Keratinocyte (primary cell): Measurements from ENCODE around the gene HERC2. TPM values are rescaled to one million over a fixed set of nuclear protein-coding genes. Genes with fewer than 3 reads are reported as not detected.

ENCODE experiments used
- DNase-seq: peaks from one replicate; pipeline ENCODE4 v3.0.0-alpha.2; 2011; ENCODE audit warnings: low read depth, missing footprints, low spot score
- FAIRE-seq: peaks from 2 replicates; lab custom pipeline; 2011; peaks lifted over from hg19 to GRCh38; lab: Jason Lieb, UNC
- H2AFZ ChIP-seq: 2 replicates; pipeline ENCODE4 v1.6.0; 2012; ENCODE audit warnings: low read length, control low read depth, inconsistent platforms; ENCODE audit not compliant: control insufficient read depth
- H3K27ac ChIP-seq: 2 replicates; pipeline ENCODE4 v1.5.1; 2011; ENCODE audit warnings: low read length; ENCODE audit not compliant: control insufficient read depth, insufficient read depth
- H3K27me3 ChIP-seq: 3 replicates; pipeline ENCODE4 v1.6.0; 2011; ENCODE audit warnings: low read length; ENCODE audit not compliant: control insufficient read depth, insufficient read depth; ENCODE audit errors: extremely low read depth
- H3K36me3 ChIP-seq, 2 experiments: 2 replicates in 1 of 2; 3 replicates in 1 of 2; pipeline ENCODE4 v1.5.1; 2011; ENCODE audit warnings: low read length in 2 of 2, mild to moderate bottlenecking in 1 of 2; ENCODE audit not compliant: control insufficient read depth in 2 of 2, insufficient read depth in 2 of 2; ENCODE audit errors: extremely low read depth in 1 of 2
- H3K4me1 ChIP-seq: 3 replicates; pipeline ENCODE4 v1.5.1; 2011; ENCODE audit warnings: low read length; ENCODE audit not compliant: control insufficient read depth, insufficient read depth; ENCODE audit errors: extremely low read depth
- H3K4me2 ChIP-seq: 3 replicates; pipeline ENCODE4 v1.6.0; 2011; ENCODE audit warnings: low read depth, low read length; ENCODE audit not compliant: control insufficient read depth, insufficient read depth; ENCODE audit errors: extremely low read depth
- H3K4me3 ChIP-seq, 3 experiments: fragments of 200-600 bp in 1 of 3; sonication (generic) in 1 of 3; 2 replicates in 2 of 3; 3 replicates in 1 of 3; pipeline ENCODE4 v1.5.1; 2011 to 2016; ENCODE audit warnings: low read length in 3 of 3, mild to moderate bottlenecking in 3 of 3, control low read depth in 2 of 3, inconsistent platforms in 1 of 3, low read depth in 1 of 3, mixed read lengths in 1 of 3, mixed run types in 1 of 3, moderate library complexity in 1 of 3; ENCODE audit not compliant: control insufficient read depth in 2 of 3, insufficient read depth in 2 of 3; ENCODE audit errors: extremely low read depth in 1 of 3
- H3K79me2 ChIP-seq: 2 replicates; pipeline ENCODE4 v1.6.0; 2012; ENCODE audit warnings: low read length; ENCODE audit not compliant: control insufficient read depth, insufficient read depth
- H3K9ac ChIP-seq: 3 replicates; pipeline ENCODE4 v1.6.0; 2011; ENCODE audit warnings: low read length; ENCODE audit not compliant: control insufficient read depth, insufficient read depth; ENCODE audit errors: extremely low read depth
- H3K9me1 ChIP-seq: 3 replicates; pipeline ENCODE4 v1.6.0; 2011; ENCODE audit warnings: low read length; ENCODE audit not compliant: control insufficient read depth, insufficient read depth; ENCODE audit errors: extremely low read depth
- H3K9me3 ChIP-seq: 2 replicates; pipeline ENCODE4 v1.5.1; 2012; ENCODE audit warnings: low read depth, low read length; ENCODE audit not compliant: control insufficient read depth
- H4K20me1 ChIP-seq: 3 replicates; pipeline ENCODE4 v1.6.0; 2011; ENCODE audit warnings: low read length; ENCODE audit not compliant: control insufficient read depth, insufficient read depth; ENCODE audit errors: extremely low read depth
- EZH2 ChIP-seq: IDR thresholded peaks from one replicate; pipeline ENCODE4 v1.6.1; 2012; ENCODE audit warnings: inconsistent platforms, mild to moderate bottlenecking, low read length, moderate library complexity
- dilution Hi-C: fragments of 300-500 bp; cut with MboI; formaldehyde crosslinking; loops from one replicate; pipeline ENCODE4 v1.7.0; 2020; ENCODE audit warnings: low sequenced_read_pairs; ENCODE audit not compliant: extremely low pct_ligation_motif_present
- polyA plus RNA-seq, 5 experiments: library from polyadenylated mRNA; depleted of rRNA in 3 of 5; stranded (reverse) in 3 of 5; stranded (forward) in 1 of 5; unstranded in 1 of 5; fragments of >200 nt; gene quantifications; 1 replicate in 1 of 5; 2 replicates in 3 of 5; 3 replicates in 1 of 5; pipeline versions ENCODE4 v1.2.1 to v1.2.3, GENCODE V29; 2011 to 2012; ENCODE audit warnings: missing spikeins in 2 of 5, low read depth in 1 of 5, low replicate concordance in 1 of 5
- TF ChIP-seq, protein P1 (sequence below), 3 experiments: IDR thresholded peaks in 1 of 3; conservative IDR thresholded peaks in 1 of 3; optimal IDR thresholded peaks in 1 of 3; 2 replicates in 2 of 3; 3 replicates in 1 of 3; pipeline versions ENCODE3 to v1.5.1; 2011; ENCODE audit warnings: low read length in 3 of 3, mild to moderate bottlenecking in 3 of 3, moderate library complexity in 2 of 3, control low read depth in 1 of 3, inconsistent platforms in 1 of 3; ENCODE audit not compliant: insufficient read depth in 2 of 3; ENCODE audit errors: extremely low read depth in 1 of 3

HERC2 gene
- polyA plus RNA-seq, 1 donor (not counting 4 experiments of a cell fraction or from before 2014, with no cell fraction given), result 12.4 TPM

DNA sequence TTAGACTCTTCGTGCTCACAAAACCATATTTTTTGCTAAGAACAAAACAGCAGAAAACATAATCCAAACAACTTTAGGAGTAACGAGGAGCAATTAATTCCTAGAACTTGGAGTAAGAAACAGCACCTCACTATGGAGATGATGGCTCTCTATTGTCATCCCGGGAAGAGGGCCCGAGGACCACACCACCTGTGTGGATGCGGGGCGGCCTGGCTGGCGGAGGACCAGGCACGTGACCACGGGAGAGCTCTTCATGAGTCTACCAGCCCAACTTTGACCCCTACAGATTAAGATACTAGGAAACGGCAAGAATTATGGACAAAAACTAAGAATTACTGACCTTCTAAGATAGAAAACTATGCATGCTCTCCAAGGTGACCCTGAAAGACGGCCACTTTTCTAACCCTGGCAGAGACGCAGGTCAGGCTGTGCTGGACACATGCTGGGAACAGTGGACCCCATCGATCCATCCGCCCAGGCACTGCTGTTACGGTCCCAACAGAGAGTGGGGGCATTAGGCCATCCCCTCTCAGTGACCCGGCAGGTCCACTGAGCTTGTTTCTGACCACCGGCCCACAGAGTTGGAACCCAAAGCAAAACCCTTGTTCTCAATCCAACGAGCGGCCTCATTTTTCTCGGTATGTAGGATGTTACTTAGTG, 209.7 kb downstream of the HERC2 start:
- no peaks in the 10 kb centered on the region for H3K4me1 ChIP-seq
- peaks cover 4% of the 10 kb centered on the region for H3K27me3 ChIP-seq
- H3K27ac ChIP-seq, result no peak overlapping the region
- no peak overlapping the region for H3K9ac ChIP-seq
- no peaks in the 10 kb centered on the region for H4K20me1 ChIP-seq
- no peak for TF ChIP-seq EZH2
- TF ChIP-seq, protein P1, sequence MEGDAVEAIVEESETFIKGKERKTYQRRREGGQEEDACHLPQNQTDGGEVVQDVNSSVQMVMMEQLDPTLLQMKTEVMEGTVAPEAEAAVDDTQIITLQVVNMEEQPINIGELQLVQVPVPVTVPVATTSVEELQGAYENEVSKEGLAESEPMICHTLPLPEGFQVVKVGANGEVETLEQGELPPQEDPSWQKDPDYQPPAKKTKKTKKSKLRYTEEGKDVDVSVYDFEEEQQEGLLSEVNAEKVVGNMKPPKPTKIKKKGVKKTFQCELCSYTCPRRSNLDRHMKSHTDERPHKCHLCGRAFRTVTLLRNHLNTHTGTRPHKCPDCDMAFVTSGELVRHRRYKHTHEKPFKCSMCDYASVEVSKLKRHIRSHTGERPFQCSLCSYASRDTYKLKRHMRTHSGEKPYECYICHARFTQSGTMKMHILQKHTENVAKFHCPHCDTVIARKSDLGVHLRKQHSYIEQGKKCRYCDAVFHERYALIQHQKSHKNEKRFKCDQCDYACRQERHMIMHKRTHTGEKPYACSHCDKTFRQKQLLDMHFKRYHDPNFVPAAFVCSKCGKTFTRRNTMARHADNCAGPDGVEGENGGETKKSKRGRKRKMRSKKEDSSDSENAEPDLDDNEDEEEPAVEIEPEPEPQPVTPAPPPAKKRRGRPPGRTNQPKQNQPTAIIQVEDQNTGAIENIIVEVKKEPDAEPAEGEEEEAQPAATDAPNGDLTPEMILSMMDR (optimal IDR thresholded peaks at IDR 0.05 in 1 of 3, IDR thresholded peaks at IDR 0.05 in 1 of 3, conservative IDR thresholded peaks at IDR 0.05 in 1 of 3; ENCODE audit: extremely low read depth in 1 of 3, insufficient read depth in 2 of 3, low read length in 3 of 3), result no peak
- no peak overlapping the region for H2AFZ ChIP-seq
- FAIRE-seq, result no peak
- DNase-seq, result no peak
- dilution Hi-C loops, result no loop called here
- H3K9me1 ChIP-seq, result no peaks in the 10 kb centered on the region
- H3K4me2 ChIP-seq, result no peak overlapping the region
- no peaks in the 10 kb centered on the region for H3K79me2 ChIP-seq
- no peaks in the 10 kb centered on the region for H3K9me3 ChIP-seq
- H3K36me3 ChIP-seq, result peaks cover 12 to 24% of the 10 kb centered on the region in 2 experiments
- no peak overlapping the region for H3K4me3 ChIP-seq

DNA sequence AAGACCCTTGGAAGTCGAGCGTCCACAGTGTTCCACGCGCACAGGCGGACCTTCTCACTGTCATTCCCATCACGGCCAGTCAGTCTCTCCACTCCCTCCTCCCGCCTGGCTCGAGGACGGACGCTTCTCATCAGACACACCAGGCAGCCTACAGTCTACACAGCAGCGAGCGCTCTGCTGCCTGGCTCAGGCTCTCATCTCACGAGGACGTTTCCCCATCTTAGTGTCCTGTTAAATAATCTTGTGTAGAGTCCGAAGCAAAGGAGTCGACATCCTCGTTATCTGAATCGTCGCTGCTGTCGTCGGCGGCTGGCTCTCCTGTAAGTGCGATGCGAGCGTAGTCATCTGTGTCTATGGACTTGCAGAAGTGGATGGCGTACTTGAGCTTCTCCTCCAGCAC, 210.4 kb downstream of the HERC2 start:
- Histone ChIP-seq H3K27ac (no peak overlapping the region), H3K4me2 (no peak overlapping the region), H3K9ac (no peak overlapping the region), H3K79me2 (no peaks in the 10 kb centered on the region), H2AFZ (no peak overlapping the region), H3K9me1 (no peaks in the 10 kb centered on the region), H4K20me1 (no peaks in the 10 kb centered on the region), H3K4me1 (no peaks in the 10 kb centered on the region), H3K36me3 (peaks cover 12 to 18% of the 10 kb centered on the region in 2 experiments), H3K4me3 (no peak overlapping the region), H3K27me3 (peaks cover 11% of the 10 kb centered on the region), H3K9me3 (no peaks in the 10 kb centered on the region)
- dilution Hi-C loops, result no loop called here
- TF ChIP-seq, protein P1 (optimal IDR thresholded peaks at IDR 0.05 in 1 of 3, IDR thresholded peaks at IDR 0.05 in 1 of 3, conservative IDR thresholded peaks at IDR 0.05 in 1 of 3; ENCODE audit: extremely low read depth in 1 of 3, insufficient read depth in 2 of 3, low read length in 3 of 3), result no peak
- no peak for TF ChIP-seq EZH2
- FAIRE-seq (no peak), DNase-seq (no peak)
